Left lung (tissue), 10 donors: ENCODE data around the gene SCLT1. TPM values are rescaled to one million over a fixed set of nuclear protein-coding genes. Genes with fewer than 3 reads are reported as not detected.

ENCODE experiments used
- ATAC-seq: fragments of 200-7000 bp; cut with Tn5 transposase; one replicate; pipeline ENCODE4 v1.9.1; 2020; ENCODE audit warnings: moderate library complexity
- DNase-seq, 4 donors: peaks; one replicate each; pipeline ENCODE4 v3.0.0-alpha.2; 2013 to 2020
- H3K27ac ChIP-seq, 2 donors: fragments of 200-600 bp; sonication (generic) in 1 of 2; one replicate each; pipeline versions ENCODE4 v1.5.0 to v1.8.0; 2020 to 2021
- H3K27me3 ChIP-seq, 2 donors: fragments of 200-600 bp; sonication (generic) in 1 of 2; one replicate each; pipeline versions ENCODE4 v1.5.0 to v1.8.0; 2020 to 2021
- H3K36me3 ChIP-seq, 2 donors: fragments of 200-600 bp; sonication (generic) in 1 of 2; one replicate each; pipeline versions ENCODE4 v1.5.0 to v1.8.0; 2020 to 2021
- H3K4me1 ChIP-seq, 2 donors: fragments of 200-600 bp; one replicate each; pipeline ENCODE4 v1.8.0; 2021
- H3K4me3 ChIP-seq, 2 donors: fragments of 200-600 bp; sonication (generic) in 1 of 2; one replicate each; pipeline versions ENCODE4 v1.5.0 to v1.8.0; 2020 to 2021; ENCODE audit warnings: mild to moderate bottlenecking in 1 of 2
- H3K9me3 ChIP-seq, 2 donors: fragments of 200-600 bp; sonication (generic) in 1 of 2; one replicate each; pipeline versions ENCODE4 v1.5.0 to v1.8.0; 2020 to 2021
- CTCF ChIP-seq, 2 donors: fragments of 200-600 bp; sonication (generic) in 1 of 2; IDR thresholded peaks; one replicate each; pipeline versions ENCODE4 v1.5.0 to v1.8.0; 2021; ENCODE audit warnings: antibody characterized with exemption in 2 of 2
- intact Hi-C, 2 donors: fragments of 100-400 bp; cut with DNase I; formaldehyde crosslinking; loops; one replicate each; pipeline versions ENCODE4 v1.11.2 to v1.14.2; 2022
- polyA plus RNA-seq, 6 donors: library from polyadenylated mRNA; unstranded; fragments of 120-200 nt; gene quantifications; one replicate each; pipeline ENCODE4 v1.2.1, GENCODE V29; 2013; ENCODE audit not compliant: insufficient read length in 6 of 6
- total RNA-seq, 2 donors: library from RNA; stranded (reverse); fragmentation: NEBNext Ultra II Directional; extraction: Animal tissue kit (Norgen Biotek cat#: 25700); gene quantifications; one replicate each; pipeline ENCODE4 v1.2.1, GENCODE V29; 2021
- donor health status: DM: no; HTN: yes; CAD: no.
- donor health status: DM: no; HTN: no; CAD: no.

The SCLT1 gene
- total and polyA plus RNA-seq, 8 donors: 12.4 to 24.1 (median 17.6) TPM

GRCh38 chr4:128879283-128879682 lies 214.1 kb downstream of the SCLT1 start:
- H3K4me3 ChIP-seq: no peak overlapping the region
- no peaks in the 10 kb centered on the region for H3K4me1 ChIP-seq
- no peak overlapping the region for H3K27ac ChIP-seq
- H3K36me3 ChIP-seq: no peaks in the 10 kb centered on the region
- ATAC-seq (no peak), DNase-seq (no peak)
- no peaks in the 10 kb centered on the region for H3K9me3 ChIP-seq
- no peak for TF ChIP-seq CTCF (IDR thresholded peaks at IDR 0.05)
- no peaks in the 10 kb centered on the region for H3K27me3 ChIP-seq
- intact Hi-C loops: no loop called here

- no peaks in the 10 kb centered on the region for H3K27me3 ChIP-seq
- no peak for TF ChIP-seq CTCF (IDR thresholded peaks at IDR 0.05)
- intact Hi-C loops: no loop called here
- no peak overlapping the region for H3K4me3 ChIP-seq
- no peak overlapping the region for H3K27ac ChIP-seq
- no peak for DNase-seq
- ATAC-seq: no peak
- H3K4me1 ChIP-seq: no peaks in the 10 kb centered on the region
- peaks cover 0 to 4% of the 10 kb centered on the region in 2 donors for H3K36me3 ChIP-seq
- no peaks in the 10 kb centered on the region for H3K9me3 ChIP-seq
Measured at GRCh38 chr4:128877934-128878333, 215.4 kb downstream of the SCLT1 start.

- H3K27ac ChIP-seq: no peak overlapping the region
- peaks cover 0 to 21% of the 10 kb centered on the region in 2 donors for H3K36me3 ChIP-seq
- intact Hi-C loops: no loop called here
- TF ChIP-seq CTCF (IDR thresholded peaks at IDR 0.05): no peak
- H3K4me1 ChIP-seq: no peaks in the 10 kb centered on the region
- H3K4me3 ChIP-seq: no peak overlapping the region
- no peak for ATAC-seq
- no peaks in the 10 kb centered on the region for H3K27me3 ChIP-seq
- no peaks in the 10 kb centered on the region for H3K9me3 ChIP-seq
- DNase-seq: no peak
Measured at GRCh38 chr4:128876200-128876599, 217.1 kb downstream of the SCLT1 start.

GRCh38 chr4:128871948-128872347 lies 221.4 kb downstream of the SCLT1 start:
- H3K27ac ChIP-seq: no peak overlapping the region
- intact Hi-C loops: no loop called here
- peaks cover 0 to 3% of the 10 kb centered on the region in 2 donors for H3K4me1 ChIP-seq
- no peak for TF ChIP-seq CTCF (IDR thresholded peaks at IDR 0.05)
- no peaks in the 10 kb centered on the region for H3K9me3 ChIP-seq
- DNase-seq (no peak), ATAC-seq (no peak)
- H3K27me3 ChIP-seq: no peaks in the 10 kb centered on the region
- H3K4me3 ChIP-seq: no peak overlapping the region
- peaks cover 0 to 64% of the 10 kb centered on the region in 2 donors for H3K36me3 ChIP-seq

- ATAC-seq: no peak
- H3K4me3 ChIP-seq: no peak overlapping the region
- intact Hi-C loops: no loop called here
- H3K36me3 ChIP-seq: peaks cover 0 to 67% of the 10 kb centered on the region in 2 donors
- DNase-seq: no peak
- H3K9me3 ChIP-seq: no peaks in the 10 kb centered on the region
- no peaks in the 10 kb centered on the region for H3K27me3 ChIP-seq
- TF ChIP-seq CTCF (IDR thresholded peaks at IDR 0.05): no peak
- no peak overlapping the region for H3K27ac ChIP-seq
- peaks cover 0 to 3% of the 10 kb centered on the region in 2 donors for H3K4me1 ChIP-seq
Measured at GRCh38 chr4:128869776-128870509, 223.4 kb downstream of the SCLT1 start.
